ENCODE data around the gene PDE4D. TPM values are rescaled to one million over a fixed set of nuclear protein-coding genes. Genes with fewer than 3 reads are reported as not detected.

PDE4D gene
- total and polyA plus RNA-seq, 2 experiments from 2014 or later = 21.9 to 54.2 TPM

- H3K27ac ChIP-seq = no peak overlapping the region
- H3K9me3 ChIP-seq (ENCODE audit: low read depth) = no peaks in the 10 kb centered on the region
- DNase-seq (ENCODE audit: low read depth in 1 of 2, low spot score in 1 of 2) = peak in 1 of 2 donors; percentile 31
- no peak overlapping the region for H3K4me3 ChIP-seq
- TF ChIP-seq, protein P1, sequence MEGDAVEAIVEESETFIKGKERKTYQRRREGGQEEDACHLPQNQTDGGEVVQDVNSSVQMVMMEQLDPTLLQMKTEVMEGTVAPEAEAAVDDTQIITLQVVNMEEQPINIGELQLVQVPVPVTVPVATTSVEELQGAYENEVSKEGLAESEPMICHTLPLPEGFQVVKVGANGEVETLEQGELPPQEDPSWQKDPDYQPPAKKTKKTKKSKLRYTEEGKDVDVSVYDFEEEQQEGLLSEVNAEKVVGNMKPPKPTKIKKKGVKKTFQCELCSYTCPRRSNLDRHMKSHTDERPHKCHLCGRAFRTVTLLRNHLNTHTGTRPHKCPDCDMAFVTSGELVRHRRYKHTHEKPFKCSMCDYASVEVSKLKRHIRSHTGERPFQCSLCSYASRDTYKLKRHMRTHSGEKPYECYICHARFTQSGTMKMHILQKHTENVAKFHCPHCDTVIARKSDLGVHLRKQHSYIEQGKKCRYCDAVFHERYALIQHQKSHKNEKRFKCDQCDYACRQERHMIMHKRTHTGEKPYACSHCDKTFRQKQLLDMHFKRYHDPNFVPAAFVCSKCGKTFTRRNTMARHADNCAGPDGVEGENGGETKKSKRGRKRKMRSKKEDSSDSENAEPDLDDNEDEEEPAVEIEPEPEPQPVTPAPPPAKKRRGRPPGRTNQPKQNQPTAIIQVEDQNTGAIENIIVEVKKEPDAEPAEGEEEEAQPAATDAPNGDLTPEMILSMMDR (IDR thresholded peaks at IDR 0.05; ENCODE audit: low read depth, low read length) = no peak
- H3K4me1 ChIP-seq (ENCODE audit: low read depth) = no peaks in the 10 kb centered on the region
- no peaks in the 10 kb centered on the region for H3K27me3 ChIP-seq
- no peaks in the 10 kb centered on the region for H3K36me3 ChIP-seq
Observed at GRCh38 chr5:59640411-59640810, 253.1 kb downstream of the PDE4D start.

- no peaks in the 10 kb centered on the region for H3K4me1 ChIP-seq (ENCODE audit: low read depth)
- no peaks in the 10 kb centered on the region for H3K27me3 ChIP-seq
- H3K36me3 ChIP-seq = no peaks in the 10 kb centered on the region
- no peak overlapping the region for H3K4me3 ChIP-seq
- no peaks in the 10 kb centered on the region for H3K9me3 ChIP-seq (ENCODE audit: low read depth)
- DNase-seq (ENCODE audit: low read depth in 1 of 2, low spot score in 1 of 2) = no peak
- H3K27ac ChIP-seq = no peak overlapping the region
- TF ChIP-seq, protein P1 (IDR thresholded peaks at IDR 0.05; ENCODE audit: low read depth, low read length) = no peak
Observed at GRCh38 chr5:59637884-59638580, 255.5 kb downstream of the PDE4D start.

DNA sequence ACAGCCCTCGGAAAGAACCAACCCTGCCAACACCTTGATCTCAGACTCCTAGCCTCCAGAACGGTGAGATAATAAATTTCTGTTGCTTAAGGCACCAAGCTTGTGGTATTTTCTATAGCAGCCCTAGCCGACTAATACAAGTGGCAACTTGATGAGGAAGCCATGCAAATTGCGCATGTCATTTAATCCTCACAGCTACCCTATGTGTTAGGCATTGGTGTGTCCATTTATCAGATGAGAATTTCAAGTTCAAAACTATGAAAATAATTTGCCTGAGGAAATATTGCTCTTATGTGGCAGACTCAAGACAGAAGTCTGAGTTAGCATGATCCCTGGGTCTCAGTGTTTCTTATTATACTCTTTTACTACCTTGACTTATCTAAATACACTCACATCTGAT is 264.0 kb downstream of the PDE4D start:
- no peaks in the 10 kb centered on the region for H3K36me3 ChIP-seq
- H3K27ac ChIP-seq = no peak overlapping the region
- TF ChIP-seq, protein P1 (IDR thresholded peaks at IDR 0.05; ENCODE audit: low read depth, low read length) = no peak
- no peaks in the 10 kb centered on the region for H3K9me3 ChIP-seq (ENCODE audit: low read depth)
- no peak overlapping the region for H3K4me3 ChIP-seq
- DNase-seq (ENCODE audit: low read depth in 1 of 2, low spot score in 1 of 2) = no peak
- H3K4me1 ChIP-seq (ENCODE audit: low read depth) = no peaks in the 10 kb centered on the region
- no peaks in the 10 kb centered on the region for H3K27me3 ChIP-seq

DNA sequence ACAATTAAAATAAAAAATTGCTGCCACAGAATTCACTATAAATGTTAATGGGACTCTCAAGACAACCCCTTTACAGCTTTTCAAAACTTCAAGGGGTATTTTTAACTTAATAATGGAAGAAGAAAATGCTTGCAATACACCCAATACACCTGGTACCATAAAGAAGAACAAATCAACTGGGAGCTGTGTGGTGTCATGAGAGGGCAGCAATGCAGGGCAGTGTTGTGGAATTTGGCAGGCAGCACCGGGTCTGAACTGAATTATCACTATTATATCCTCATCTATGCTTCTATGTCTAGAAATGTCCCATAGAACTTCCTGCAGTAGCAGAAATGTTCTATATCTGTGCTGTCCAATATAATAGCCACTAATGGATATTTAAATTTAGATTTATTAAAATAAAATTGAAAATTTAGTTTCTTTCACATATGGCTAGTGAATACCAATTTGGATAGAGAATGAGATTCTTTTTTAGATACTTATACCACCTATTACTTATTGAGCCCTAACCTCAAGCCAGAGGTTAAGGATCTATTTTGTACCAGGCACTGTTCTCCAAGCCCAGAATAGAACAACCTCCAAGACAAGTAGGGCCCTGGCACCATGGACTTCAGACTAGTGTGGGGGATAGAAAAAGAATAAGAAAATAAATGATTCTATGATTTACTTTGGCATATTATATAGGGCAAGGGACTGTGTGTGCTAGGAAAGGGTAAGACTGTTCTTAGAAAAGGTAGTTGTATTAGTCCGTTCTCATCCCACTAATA is 265.3 kb downstream of the PDE4D start:
- H3K9me3 ChIP-seq (ENCODE audit: low read depth) = no peaks in the 10 kb centered on the region
- H3K27ac ChIP-seq = no peak overlapping the region
- H3K4me1 ChIP-seq (ENCODE audit: low read depth) = no peaks in the 10 kb centered on the region
- H3K27me3 ChIP-seq = no peaks in the 10 kb centered on the region
- H3K4me3 ChIP-seq = no peak overlapping the region
- no peak for DNase-seq (ENCODE audit: low read depth in 1 of 2, low spot score in 1 of 2)
- no peaks in the 10 kb centered on the region for H3K36me3 ChIP-seq
- TF ChIP-seq, protein P1 (IDR thresholded peaks at IDR 0.05; ENCODE audit: low read depth, low read length) = no peak

- Histone ChIP-seq H3K4me3 (no peak overlapping the region), H3K27ac (no peak overlapping the region), H3K9me3 (ENCODE audit: low read depth) (no peaks in the 10 kb centered on the region), H3K27me3 (no peaks in the 10 kb centered on the region), H3K4me1 (ENCODE audit: low read depth) (no peaks in the 10 kb centered on the region), H3K36me3 (no peaks in the 10 kb centered on the region)
- no peak for DNase-seq (ENCODE audit: low read depth in 1 of 2, low spot score in 1 of 2)
- TF ChIP-seq, protein P1 (IDR thresholded peaks at IDR 0.05; ENCODE audit: low read depth, low read length) = no peak
Observed at GRCh38 chr5:59624898-59625297, 268.6 kb downstream of the PDE4D start.

All from cardiac muscle cell (in vitro differentiated cells and primary cell).